GM19463 (cell line): ENCODE results near the gene DDR2.

Source experiments
- ATAC-seq: cut with Tn5 transposase; IDR thresholded peaks from one replicate; pipeline ENCODE4 v1.9.1; 2021; ENCODE audit warnings: mild to moderate bottlenecking, moderate library complexity; ENCODE audit not compliant: unreplicated experiment

Gene DDR2

DNA sequence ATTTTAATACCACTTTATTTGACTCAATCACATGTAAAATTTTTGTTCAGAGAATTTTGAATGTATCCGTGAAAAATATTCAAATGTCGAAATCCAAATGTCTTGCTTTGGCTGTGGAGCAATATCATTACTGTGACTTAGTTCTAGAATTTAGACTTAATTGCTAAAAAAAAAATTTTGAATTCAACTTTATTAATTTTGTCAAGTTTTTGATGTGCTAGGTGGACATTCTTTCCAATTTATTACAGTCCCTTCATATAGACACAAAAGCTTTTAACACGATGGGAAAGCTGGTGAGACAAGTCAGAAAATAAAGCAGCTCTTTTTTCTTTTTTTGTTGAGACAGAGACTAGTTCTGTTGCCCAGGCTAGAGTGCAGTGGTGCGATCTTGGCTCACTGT, 62.6 kb downstream of the DDR2 start:
- ATAC-seq = no peak

DNA sequence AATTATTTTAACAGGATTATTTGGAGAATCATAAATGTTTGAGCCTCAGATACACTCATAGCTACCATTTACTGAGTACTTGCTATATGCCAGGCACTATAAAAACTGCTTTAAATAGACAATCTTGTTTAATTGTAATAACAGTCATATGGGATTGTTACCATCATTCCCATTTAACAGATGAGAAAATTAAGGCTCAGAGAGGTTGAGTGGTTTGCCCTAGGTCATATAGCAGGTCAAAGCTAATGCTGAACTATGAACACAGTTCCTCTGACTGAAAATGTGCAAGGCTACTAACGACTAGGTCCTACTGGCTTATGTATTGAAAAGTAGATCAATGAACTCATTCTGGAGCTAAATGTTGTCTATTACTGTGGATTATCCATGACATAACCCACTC, 63.4 kb downstream of the DDR2 start:
- ATAC-seq = no peak

DNA sequence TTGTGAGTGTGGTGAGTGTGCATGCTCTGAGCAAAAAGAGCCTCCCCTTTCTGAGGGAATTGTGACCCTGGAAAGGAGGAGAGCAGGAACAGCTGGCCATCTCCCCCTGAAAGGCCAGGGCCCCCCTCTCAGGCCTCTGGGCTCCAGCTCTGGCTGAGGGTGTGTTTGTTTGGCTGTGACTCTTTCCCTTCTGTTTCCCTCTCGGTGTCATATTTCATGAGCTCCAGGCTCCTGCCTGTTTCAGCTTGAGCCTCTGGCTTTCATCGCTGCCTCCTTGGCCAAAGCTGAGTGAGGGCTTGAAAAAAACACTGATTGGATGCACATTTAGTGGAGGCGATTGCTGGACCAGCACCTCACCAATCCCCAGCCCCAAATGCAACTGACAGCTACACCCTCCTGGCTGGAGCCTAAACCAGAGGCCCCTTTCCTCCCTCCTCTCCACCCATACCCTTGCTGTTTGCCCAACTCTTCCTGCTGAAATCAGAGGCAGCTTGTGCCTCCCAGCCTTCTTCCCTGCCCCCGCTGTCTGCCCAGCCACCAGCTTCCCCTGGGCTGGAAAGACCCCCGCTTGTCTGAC, 64.1 kb downstream of the DDR2 start:
- ATAC-seq = no peak

DNA sequence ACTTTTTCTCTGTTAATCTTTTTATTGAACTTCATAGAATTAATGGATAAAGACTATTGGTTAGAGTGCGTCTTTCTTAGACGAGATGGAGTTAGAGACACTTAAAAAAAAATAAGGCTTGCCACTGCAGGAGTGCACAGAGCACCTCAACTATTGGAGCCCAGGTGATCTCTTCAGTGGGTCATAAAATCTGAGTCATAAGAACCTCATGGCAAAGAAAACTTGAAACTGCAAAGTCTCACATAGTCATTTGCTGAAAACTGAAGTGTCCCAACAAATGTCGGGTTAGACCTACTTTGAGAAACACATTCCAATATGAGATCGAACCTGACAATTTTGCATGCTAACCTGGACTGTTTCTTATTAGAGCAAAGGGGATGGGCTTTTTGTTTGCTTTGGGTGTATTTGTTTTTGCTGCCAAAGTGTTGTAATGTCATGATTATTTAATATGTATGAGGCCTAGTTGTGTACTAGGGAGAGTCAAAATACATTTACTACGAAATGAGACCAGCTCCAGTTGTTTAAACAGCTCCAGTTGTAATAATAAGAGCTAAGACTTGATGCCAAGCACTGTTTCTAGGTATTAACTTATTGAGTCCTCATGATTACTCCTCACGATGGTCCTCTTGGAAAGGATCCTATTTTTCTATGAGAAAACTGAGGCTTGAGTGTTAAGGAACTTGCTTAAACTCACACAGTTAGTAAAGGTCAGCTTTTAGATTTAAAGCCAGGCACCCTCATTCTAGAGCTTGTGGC, 65.1 kb downstream of the DDR2 start:
- ATAC-seq = no peak

DNA sequence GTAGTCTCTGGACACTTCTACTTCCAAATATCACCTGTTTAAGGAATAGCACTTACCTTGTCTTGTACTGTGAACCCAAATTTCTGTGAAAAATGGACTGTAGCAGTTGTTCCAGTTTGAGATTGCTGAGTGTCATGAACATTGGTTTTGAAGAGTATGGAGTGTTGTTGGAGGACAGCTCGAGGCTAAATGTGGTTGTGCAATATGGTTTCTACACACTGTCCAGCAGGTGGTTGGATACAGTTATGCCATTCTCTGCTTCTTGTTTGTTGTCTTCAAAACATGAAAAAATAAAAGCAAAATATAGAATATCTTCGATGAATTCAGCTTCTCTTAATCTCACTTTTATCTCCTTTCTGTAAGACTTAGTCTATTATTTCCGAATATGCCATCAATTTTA, 67.1 kb downstream of the DDR2 start:
- ATAC-seq = no peak

DNA sequence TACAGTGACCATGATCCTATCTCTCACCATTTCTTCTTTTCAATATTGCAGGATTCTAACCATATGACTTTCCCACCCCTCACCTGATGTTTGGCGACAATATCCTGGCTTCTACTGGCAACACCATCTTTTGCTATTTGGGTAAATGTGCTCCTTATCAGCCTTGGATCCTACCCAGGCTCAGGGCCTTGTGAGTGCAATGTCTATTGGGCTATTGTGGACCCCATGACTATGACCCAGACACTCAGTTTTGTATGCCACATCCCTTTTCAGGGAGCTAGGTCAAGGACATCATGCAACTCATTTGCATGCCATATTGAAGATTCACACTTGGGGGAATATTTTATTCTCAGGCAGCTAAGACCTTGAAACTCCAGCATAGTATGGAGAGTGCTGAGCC, 67.9 kb downstream of the DDR2 start:
- no peak for ATAC-seq

DNA sequence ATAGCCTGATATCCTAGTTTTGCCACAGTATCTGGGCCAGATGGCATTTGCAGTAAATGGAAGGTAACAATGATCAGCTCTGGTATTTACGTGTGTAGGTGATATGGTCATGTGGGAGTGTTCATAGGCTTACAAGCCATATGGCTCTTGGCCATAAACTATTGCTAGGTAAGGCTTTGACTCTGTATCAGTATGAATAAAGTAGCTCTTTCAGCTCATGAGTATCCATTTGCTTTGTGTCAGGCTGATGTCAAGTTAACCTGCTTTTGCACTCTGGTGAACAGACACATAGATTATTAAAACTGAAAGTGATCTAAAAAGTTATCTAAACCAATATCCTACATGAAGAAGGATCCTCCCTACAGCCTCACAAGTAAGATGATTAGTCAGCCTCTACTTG, 69.0 kb downstream of the DDR2 start:
- ATAC-seq = no peak

DNA sequence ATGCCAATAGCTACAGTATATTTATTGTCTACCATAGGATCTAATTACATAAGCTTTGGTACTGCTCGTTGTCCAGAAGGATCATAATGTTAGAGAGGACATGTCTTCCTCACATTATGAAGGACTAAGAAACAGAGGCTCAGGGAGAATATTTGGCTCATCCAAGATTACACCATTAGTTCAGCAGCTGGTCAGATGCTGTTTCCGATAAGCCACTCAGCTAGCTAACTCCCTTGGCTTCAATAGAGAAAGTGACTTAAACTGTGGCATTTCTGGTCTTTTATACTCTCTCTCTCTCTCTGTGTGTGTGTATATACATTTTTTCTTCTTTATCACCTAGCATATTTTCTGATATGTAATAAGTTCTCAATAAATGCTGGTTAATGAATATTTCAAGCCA, 70.4 kb downstream of the DDR2 start:
- no peak for ATAC-seq

DNA sequence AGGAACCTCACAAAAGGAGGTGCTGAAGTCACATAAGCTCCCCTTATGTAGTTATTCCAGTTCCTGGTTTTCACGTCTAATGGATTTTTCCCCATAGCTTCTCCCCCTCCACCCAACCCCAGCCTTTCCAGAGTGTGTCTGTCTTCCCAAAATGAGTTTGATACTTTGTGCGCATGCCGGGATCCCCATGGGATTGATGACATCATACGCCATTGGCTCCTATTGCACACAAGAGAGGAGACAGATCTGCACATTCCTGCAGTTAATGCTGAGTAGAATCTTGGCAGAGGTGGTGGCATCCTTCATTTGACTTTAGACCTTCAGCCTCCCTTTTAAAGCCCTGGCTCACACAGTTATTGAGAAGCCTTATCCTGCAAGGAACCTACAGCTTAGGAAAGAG, 71.4 kb downstream of the DDR2 start:
- no peak for ATAC-seq

DNA sequence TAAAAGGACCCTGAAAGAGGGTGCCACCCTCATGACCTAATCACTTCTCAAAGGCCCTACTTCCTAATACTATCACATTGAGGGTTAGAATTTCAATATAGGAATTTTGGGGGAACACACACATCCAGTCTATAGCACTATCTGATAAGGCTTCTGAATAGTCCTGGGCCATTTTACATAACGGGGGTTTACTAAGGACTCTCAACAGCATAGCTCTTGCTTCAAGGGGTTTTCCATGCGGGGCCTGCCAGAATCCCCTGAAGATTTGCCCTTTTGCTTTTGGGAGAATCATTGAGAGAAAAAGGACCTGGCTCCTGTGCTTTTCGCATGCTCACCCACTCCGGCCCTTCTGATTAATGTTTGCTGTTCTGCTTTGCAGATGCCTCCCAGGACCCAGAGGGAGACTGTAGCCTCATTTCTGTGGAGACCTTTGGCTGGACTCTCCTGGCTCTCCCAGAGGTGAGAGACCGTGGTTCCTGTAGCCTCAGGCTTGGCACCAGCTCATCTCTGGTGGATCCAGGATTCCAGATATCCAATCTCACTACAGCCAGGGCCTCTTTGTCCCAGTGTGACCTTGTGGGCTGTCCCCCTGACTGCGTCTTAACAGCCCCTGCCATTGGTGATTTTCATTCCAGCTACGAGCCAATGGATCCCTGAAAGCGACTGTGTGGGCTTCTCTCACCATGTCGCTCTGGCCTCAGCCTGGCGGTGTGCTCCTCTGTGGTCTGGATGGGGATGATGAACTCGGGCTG, 72.6 kb downstream of the DDR2 start:
- ATAC-seq = peak; percentile 47

DNA sequence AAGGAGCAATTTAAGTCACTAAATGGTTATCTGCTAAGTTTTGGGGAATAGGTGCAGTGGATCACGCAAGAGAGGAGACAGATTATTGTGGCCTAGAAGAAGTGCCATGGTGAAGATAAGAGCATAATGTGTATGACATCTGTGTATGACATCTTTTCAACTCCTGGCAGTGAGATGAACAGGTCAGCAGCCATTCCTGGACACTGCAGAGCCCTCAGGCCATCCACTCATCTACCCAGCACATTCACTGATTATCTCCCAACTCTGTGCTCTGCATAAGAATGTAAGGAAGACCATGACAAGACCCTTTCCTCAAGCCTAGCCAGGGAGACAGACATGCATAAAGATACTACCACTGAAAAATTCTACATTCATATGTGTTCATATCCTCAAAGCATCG, 73.7 kb downstream of the DDR2 start:
- no peak for ATAC-seq

DNA sequence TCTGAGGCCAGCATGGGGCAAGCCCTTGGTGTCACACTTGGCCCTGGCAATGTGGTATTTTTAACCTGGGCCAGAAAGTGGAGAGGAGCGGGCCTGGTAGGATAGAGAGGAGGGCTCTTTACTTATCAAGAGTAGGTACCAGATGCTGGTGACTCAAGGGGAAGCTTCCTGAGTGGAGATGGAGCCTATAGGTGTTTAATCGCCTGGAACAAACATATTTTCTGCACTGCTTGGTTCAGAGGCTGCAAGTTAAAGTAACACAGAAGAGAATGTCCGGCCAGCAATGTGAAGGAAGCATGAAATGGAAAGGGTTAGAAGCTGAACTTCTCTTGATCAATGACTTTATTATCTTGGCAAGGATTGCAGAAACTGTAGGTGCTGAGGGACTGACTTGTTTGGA, 74.3 kb downstream of the DDR2 start:
- ATAC-seq = no peak

DNA sequence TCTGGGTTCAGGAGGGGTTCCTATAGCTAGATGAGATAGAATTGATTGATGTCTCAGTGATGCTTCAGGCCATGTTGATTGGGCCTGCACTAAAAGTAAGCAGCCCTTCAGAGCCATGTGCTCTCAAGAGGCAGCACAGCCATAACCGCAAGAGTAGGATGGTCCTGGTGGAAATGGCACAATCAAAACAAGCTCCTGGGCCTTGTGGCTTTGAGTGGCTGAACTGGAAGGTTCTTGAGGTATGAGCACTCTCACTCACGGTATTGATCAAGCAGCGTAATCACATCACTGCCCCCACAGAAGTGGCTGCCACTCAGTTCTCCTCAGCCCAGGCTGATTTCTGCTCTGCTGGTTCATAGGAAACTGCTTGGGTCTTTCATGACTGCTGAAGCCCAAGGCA, 76.0 kb downstream of the DDR2 start:
- ATAC-seq = no peak

DNA sequence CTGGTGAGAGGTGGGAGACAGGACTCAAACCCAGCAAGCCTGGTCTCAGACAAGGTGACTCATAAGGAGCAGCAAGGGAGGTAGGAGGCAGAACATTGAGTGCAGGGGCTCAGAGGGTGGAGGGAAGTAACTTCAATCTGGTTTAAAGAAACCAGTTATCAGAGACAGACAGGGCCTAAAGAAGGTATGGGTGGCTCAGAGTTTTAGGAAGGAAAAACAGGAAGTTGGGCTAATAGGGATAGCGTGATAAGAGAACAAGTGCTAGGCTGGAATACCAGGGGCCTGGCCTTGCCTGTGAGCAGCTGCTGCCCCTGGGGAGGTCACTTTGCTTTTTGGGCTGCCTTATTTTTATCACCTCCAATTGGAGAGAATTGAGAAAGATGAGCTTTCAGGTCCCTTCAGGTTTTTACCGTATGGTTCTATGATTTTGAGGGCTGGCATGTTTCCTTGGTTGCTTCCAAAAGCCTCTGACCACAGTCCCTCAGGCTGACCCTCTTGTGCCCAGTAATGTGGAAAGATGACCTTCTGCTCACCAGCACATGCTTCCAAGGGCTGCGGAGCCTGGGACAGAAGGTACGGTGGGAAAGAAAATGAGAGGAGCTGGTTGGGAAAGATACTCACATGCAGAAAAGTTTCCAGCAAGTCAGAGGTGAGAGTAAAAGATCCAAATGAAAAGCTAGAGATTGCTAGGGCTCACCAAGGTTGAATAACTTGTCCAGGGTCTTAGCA, 77.0 kb downstream of the DDR2 start:
- no peak for ATAC-seq

DNA sequence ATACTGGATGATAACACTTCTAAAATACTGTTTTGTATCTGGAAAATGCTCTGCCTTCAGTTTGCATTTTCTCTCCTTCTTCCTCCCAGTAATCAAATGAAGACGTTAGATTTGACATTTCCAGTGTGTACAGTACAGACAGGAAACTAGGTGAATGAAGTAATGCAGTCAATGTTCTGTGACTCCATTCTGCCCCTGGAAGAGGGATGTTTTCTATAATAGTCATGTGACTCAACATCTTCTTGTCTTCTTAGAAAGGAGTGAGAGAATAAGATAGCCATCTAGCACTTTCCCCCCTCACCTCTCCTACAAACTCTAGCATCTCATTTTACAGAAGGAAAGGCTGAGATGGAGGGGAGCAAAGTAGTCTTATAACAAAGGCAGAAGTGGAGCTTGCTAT, 77.6 kb downstream of the DDR2 start:
- no peak for ATAC-seq

DNA sequence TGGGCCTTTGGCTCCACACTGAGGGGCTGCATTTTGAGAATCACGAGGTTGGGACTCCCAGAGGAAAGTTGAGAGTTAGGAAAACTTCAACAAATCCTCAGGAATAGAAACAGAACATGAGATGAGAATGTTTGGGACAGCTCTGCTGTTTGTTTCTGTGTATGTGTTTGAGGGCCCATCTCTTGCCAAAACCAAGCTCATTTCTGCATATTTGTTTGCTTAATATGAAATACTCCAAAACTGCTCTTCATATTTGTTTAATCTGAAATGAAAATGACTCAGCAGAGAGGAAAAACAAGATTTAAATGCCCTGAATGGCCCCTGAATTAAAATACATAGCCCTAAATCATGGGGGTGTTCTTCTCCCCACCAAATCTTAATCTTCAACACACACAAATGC, 78.1 kb downstream of the DDR2 start:
- no peak for ATAC-seq

DNA sequence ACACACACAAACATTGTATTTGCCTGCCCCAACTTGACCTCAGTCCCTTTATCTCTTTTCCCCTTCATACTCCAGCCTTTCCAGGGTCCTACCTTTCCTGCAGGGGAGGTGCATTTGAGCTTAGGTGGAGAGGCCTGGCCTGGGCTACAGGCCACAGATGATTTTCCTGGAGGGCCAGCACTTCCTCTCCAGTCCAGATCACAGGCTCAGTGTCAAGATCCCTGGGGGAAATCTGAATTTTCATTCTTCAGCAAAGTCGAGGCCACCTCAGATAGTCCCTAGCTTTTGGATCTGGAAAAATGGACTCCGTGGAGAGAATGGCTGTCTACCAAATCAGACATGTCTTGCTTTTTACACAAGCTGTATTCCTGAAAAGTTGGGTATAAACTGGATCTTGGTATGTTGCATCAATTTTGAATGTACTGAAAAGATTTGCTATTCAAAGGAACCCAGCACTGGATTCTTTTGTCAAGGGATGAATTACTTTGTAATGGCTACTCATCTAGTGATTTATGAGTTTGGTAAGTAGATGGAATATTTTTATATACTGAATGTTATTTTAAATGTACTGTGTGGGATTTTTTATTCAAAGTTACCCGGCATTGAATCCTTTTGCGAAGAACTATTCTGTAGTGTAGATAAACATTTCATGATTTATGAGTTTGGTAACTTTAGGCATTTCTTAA, 78.7 kb downstream of the DDR2 start:
- no peak for ATAC-seq

DNA sequence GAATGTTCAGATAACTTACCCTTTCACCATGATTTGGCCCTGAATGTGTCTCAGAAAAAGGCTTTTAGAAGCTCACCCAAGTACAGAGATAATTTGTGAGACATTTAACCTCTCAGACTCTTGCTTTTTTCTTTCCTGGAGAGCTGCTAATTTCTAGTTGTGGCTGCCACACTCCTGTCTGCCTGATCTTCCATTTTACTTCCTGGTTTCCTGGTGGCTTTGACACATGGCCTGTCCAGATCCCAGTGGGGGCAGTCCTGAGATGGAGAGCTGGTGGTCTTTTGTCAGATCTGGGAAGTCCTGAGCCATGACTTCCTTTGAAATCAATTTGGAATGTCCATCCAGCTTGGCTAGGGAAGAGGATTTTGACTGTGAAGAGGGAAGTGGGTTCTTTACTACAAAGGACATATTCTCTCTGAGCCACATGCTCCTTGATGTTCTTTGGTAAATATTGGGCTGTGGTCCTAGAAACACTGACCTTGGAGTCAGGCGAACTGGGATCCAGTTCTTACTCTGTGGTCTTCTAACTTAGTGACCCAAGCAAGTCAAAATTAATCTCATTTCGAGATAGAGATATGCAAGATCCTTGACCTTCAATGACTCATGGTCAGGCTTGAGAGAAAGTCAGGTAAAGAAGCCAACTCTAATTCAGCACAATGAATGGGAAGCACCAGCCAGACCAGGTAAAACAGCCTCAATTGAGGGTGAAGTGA, 80.2 kb downstream of the DDR2 start:
- no peak for ATAC-seq

DNA sequence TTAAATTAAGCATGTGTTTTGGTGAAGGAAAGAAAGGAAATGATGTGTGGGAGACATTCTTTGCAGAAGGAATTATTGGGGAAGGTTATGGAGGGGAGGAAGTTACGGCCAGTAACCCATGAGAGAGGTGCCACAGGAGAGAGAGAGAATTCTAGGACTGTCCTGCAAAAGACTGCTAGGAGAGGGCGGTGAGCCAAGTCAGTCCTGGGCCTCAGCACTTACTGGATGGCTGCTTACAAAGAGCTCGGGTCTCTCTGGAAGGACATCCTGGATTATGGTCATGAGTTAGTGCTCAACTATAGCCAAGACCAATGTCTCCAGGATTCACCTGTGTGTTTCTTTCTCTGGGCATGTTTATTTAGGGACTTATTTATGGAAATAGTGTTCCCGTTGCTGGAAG, 83.9 kb downstream of the DDR2 start:
- ATAC-seq = no peak

DNA sequence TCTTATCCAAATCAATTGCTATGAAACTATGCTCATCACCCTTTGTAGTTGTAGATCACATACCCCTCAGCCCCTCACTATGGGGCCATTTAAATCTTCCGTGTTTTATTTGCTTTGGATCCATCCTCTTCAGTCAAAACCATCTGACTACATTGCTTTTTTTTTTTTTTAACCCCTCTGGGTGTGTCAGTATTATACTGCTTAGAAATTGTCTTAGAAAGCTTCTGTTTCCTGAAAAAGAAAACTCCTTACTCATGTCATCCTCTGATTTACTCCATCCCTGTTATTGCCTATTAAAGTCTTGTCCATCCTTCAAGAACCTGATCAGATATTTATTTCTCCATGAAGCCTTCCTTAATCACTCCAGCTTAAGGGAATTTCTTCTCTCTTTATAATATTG, 84.3 kb downstream of the DDR2 start:
- no peak for ATAC-seq
